ENCODE data around the gene HS3ST5.

DNA sequence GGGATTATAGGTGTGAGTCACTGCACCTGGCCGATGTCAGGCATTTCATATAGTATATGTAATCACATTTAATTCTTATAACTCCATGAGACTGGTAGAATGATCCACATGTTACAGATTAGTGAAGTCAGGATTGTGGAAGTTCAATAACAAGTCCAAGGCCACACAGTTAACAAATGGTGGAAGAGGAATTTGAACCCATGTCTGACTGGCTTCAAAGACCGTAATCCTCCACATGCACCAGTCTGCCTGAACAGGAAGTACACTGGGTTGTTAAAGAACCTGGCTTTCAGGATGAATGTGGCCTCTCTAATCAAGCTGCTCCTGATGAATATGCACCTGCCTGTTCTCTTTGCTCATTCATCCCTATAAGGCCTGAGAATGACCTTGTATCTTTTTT lies 249.9 kb downstream of the HS3ST5 start:
- TF ChIP-seq, protein P1, sequence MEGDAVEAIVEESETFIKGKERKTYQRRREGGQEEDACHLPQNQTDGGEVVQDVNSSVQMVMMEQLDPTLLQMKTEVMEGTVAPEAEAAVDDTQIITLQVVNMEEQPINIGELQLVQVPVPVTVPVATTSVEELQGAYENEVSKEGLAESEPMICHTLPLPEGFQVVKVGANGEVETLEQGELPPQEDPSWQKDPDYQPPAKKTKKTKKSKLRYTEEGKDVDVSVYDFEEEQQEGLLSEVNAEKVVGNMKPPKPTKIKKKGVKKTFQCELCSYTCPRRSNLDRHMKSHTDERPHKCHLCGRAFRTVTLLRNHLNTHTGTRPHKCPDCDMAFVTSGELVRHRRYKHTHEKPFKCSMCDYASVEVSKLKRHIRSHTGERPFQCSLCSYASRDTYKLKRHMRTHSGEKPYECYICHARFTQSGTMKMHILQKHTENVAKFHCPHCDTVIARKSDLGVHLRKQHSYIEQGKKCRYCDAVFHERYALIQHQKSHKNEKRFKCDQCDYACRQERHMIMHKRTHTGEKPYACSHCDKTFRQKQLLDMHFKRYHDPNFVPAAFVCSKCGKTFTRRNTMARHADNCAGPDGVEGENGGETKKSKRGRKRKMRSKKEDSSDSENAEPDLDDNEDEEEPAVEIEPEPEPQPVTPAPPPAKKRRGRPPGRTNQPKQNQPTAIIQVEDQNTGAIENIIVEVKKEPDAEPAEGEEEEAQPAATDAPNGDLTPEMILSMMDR (IDR thresholded peaks at IDR 0.05): no peak
- no peak for TF ChIP-seq ZFX (IDR thresholded peaks at IDR 0.05; ENCODE audit: borderline replicate concordance)
